ENCODE results near the gene ACADM. TPM values are rescaled to one million over a fixed set of nuclear protein-coding genes. Genes with fewer than 3 reads are reported as not detected.
"Not testable (repeated sequence)": the region's sequence is repeated elsewhere in the genome, so short reads cannot be mapped to it uniquely, and the experiment has no call there.

Gene ACADM
- total RNA-seq = 36.2 and 37.1 TPM in 2 replicates
- long read RNA-seq, transcript ACADM-202 (12 exons, 2,619 nt) = major isoform, 232 of 292 reads
- long read RNA-seq, transcript ACADM-203 (12 exons, 1,332 nt) = minor isoform, 8 of 292 reads
- long read RNA-seq, transcript ACADM-218 (11 exons, 2,535 nt) = minor isoform, 20 of 292 reads
- long read RNA-seq, partial matches to known transcripts = 4 of 292 reads
- long read RNA-seq, other reads (novel, unspliced or antisense) = 28 of 292 reads

DNA sequence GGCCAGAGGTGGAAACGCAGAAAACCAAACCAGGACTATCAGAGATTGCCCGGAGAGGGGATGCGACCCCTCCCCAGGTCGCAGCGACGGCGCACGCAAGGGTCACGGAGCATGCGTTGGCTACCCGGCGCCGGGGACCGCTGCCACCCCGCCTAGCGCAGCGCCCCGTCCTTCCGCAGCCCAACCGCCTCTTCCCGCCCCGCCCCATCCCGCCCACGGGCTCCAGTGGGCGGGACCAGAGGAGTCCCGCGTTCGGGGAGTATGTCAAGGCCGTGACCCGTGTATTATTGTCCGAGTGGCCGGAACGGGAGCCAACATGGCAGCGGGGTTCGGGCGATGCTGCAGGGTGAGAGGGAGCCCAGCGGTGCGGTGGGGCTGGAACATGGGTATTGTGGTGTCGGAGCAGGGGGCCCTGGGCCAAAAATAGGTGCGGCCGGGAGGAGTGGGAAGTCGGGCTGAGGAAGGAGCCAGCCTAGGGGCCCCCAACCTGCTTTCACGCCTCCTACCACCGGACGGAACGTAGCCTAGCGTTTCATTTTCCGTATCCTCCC is at the start of gene ACADM:
Gene ACADM (plus strand): TSS at position 238 of the 551 bp plus-strand sequence. CDS start 79 bp downstream, at position 317.
- Mint-ChIP-seq H3K27me3 (ENCODE audit: unreplicated experiment) (no peaks in the 10 kb centered on the region), H3K9me3 (ENCODE audit: unreplicated experiment) (no peaks in the 10 kb centered on the region), H3K4me1 (ENCODE audit: unreplicated experiment) (peaks cover 32% of the 10 kb centered on the region), H3K27ac (ENCODE audit: unreplicated experiment) (peak within 1 kb of the TSS; percentile 98), H3K4me3 (ENCODE audit: unreplicated experiment) (peak within 1 kb of the TSS; percentile 98), H3K36me3 (ENCODE audit: unreplicated experiment) (no peaks in the 10 kb centered on the region)
- TF ChIP-seq, protein P1, sequence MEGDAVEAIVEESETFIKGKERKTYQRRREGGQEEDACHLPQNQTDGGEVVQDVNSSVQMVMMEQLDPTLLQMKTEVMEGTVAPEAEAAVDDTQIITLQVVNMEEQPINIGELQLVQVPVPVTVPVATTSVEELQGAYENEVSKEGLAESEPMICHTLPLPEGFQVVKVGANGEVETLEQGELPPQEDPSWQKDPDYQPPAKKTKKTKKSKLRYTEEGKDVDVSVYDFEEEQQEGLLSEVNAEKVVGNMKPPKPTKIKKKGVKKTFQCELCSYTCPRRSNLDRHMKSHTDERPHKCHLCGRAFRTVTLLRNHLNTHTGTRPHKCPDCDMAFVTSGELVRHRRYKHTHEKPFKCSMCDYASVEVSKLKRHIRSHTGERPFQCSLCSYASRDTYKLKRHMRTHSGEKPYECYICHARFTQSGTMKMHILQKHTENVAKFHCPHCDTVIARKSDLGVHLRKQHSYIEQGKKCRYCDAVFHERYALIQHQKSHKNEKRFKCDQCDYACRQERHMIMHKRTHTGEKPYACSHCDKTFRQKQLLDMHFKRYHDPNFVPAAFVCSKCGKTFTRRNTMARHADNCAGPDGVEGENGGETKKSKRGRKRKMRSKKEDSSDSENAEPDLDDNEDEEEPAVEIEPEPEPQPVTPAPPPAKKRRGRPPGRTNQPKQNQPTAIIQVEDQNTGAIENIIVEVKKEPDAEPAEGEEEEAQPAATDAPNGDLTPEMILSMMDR (IDR thresholded peaks at IDR 0.05) = no peak
- DNase-seq (ENCODE audit: extremely low spot score, unreplicated experiment) = peak; percentile 90

- Mint-ChIP-seq H3K9me3 (ENCODE audit: unreplicated experiment) (no peaks in the 10 kb centered on the region), H3K27ac (ENCODE audit: unreplicated experiment) (no peak overlapping the region), H3K27me3 (ENCODE audit: unreplicated experiment) (peaks cover 5% of the 10 kb centered on the region), H3K4me1 (ENCODE audit: unreplicated experiment) (peaks cover 2% of the 10 kb centered on the region), H3K4me3 (ENCODE audit: unreplicated experiment) (no peak overlapping the region), H3K36me3 (ENCODE audit: unreplicated experiment) (no peaks in the 10 kb centered on the region)
- TF ChIP-seq, protein P1 (IDR thresholded peaks at IDR 0.05) = no peak
- DNase-seq (ENCODE audit: extremely low spot score, unreplicated experiment) = no peak
These were observed 47.1 kb upstream of the ACADM start for GRCh38 chr1:75677443-75677842.

DNA sequence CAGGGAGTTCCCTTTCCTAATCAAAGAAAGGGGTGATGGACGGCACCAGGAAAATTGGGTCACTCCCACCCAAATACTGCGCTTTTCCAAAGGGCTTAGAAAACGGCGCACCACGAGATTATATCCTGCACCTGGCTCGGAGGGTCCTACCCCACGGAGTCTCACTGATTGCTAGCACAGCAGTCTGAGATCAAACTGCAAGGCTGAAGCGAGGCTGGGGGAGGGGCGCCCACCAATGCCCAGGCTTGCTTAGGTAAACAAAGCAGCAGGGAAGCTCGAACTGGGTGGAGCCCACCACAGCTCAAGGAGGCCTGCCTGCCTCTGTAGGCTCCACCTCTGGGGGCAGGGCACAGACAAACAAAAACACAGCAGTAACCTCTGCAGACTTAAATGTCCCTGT is 46.5 kb upstream of the ACADM start:
- not testable (repeated sequence) for H3K4me1 Mint-ChIP-seq (ENCODE audit: unreplicated experiment); H3K9me3 Mint-ChIP-seq (ENCODE audit: unreplicated experiment); H3K27me3 Mint-ChIP-seq (ENCODE audit: unreplicated experiment); H3K4me3 Mint-ChIP-seq (ENCODE audit: unreplicated experiment); DNase-seq (ENCODE audit: extremely low spot score, unreplicated experiment); H3K36me3 Mint-ChIP-seq (ENCODE audit: unreplicated experiment); H3K27ac Mint-ChIP-seq (ENCODE audit: unreplicated experiment)

GRCh38 chr1:75690547-75690946 is 34.0 kb upstream of the ACADM start:
- Mint-ChIP-seq H3K27me3 (ENCODE audit: unreplicated experiment) (peaks cover 2% of the 10 kb centered on the region), H3K4me3 (ENCODE audit: unreplicated experiment) (no peak overlapping the region), H3K4me1 (ENCODE audit: unreplicated experiment) (no peaks in the 10 kb centered on the region), H3K36me3 (ENCODE audit: unreplicated experiment) (no peaks in the 10 kb centered on the region), H3K9me3 (ENCODE audit: unreplicated experiment) (peaks cover 4% of the 10 kb centered on the region), H3K27ac (ENCODE audit: unreplicated experiment) (no peak overlapping the region)
- no peak for DNase-seq (ENCODE audit: extremely low spot score, unreplicated experiment)
- TF ChIP-seq, protein P1 (IDR thresholded peaks at IDR 0.05) = no peak

DNA sequence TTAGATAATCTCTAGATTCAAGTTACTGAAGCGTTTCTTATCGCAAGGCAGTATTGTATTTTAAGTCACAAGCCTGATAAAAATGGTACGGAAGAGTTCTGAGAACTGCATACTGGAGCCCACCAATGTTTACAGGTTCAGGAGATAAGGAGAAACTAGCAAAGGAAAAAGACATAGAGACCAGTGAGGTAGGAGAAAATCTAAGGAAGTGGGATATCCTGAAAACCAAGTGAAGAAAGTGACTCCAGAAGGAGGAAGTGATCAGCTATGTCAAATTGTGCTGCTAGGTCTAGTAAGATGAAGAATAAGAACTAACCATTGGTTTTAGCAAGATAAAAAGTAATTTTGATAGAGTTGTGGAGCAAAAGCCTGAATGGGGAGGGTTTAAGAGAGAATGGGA is 31.0 kb upstream of the ACADM start:
- TF ChIP-seq, protein P1 (IDR thresholded peaks at IDR 0.05) = no peak
- Mint-ChIP-seq H3K4me3 (ENCODE audit: unreplicated experiment) (no peak overlapping the region), H3K27me3 (ENCODE audit: unreplicated experiment) (peaks cover 4% of the 10 kb centered on the region), H3K4me1 (ENCODE audit: unreplicated experiment) (no peaks in the 10 kb centered on the region), H3K9me3 (ENCODE audit: unreplicated experiment) (peaks cover 4% of the 10 kb centered on the region), H3K27ac (ENCODE audit: unreplicated experiment) (no peak overlapping the region), H3K36me3 (ENCODE audit: unreplicated experiment) (no peaks in the 10 kb centered on the region)
- DNase-seq (ENCODE audit: extremely low spot score, unreplicated experiment) = no peak

All from osteocyte (in vitro differentiated cells).